CD4-positive, alpha-beta T cell treated with Interleukin-15 for 4 hours (primary cell): Measurements from ENCODE around the gene TUBA4B.

Experiments
- DNase-seq: peaks from one replicate; pipeline ENCODE4 v3.0.0-alpha.2; 2020; ENCODE audit warnings: low spot score

The TUBA4B gene

GRCh38 chr2:219252900-219253752, at the start of gene TUBA4B:
TSS of gene TUBA4B (plus strand) at chr2:219253243. CDS start at chr2:219253408, 165 bp downstream.
- DNase-seq, result peak; percentile 37

GRCh38 chr2:219204425-219205164, 48.4 kb upstream of the TUBA4B start:
- no peak for DNase-seq

- no peak for DNase-seq
Measured at GRCh38 chr2:219205165-219205538, 47.9 kb upstream of the TUBA4B start.

GRCh38 chr2:219205981-219206327, 47.1 kb upstream of the TUBA4B start:
- DNase-seq, result no peak

GRCh38 chr2:219206328-219207133, 46.5 kb upstream of the TUBA4B start, which contains the start of gene ZFAND2B:
TSS of gene ZFAND2B (plus strand) at chr2:219206782. CDS start at chr2:219206988, 206 bp downstream.
- DNase-seq, result peak; percentile 95

- no peak for DNase-seq
Measured at GRCh38 chr2:219207134-219207883, 45.7 kb upstream of the TUBA4B start.

- no peak for DNase-seq
Measured at GRCh38 chr2:219207884-219208740, 44.9 kb upstream of the TUBA4B start.

GRCh38 chr2:219209236-219210195, 43.5 kb upstream of the TUBA4B start:
- no peak for DNase-seq

GRCh38 chr2:219210196-219210885, 42.7 kb upstream of the TUBA4B start:
- DNase-seq, result no peak

GRCh38 chr2:219210886-219211362, 42.1 kb upstream of the TUBA4B start:
- DNase-seq, result no peak

GRCh38 chr2:219213026-219213415, 40.0 kb upstream of the TUBA4B start:
- DNase-seq, result no peak

GRCh38 chr2:219213486-219214071, 39.5 kb upstream of the TUBA4B start:
- no peak for DNase-seq

GRCh38 chr2:219214141-219214540, 38.9 kb upstream of the TUBA4B start:
- DNase-seq, result no peak

GRCh38 chr2:219214786-219215185, 38.3 kb upstream of the TUBA4B start:
- DNase-seq, result no peak

- DNase-seq, result no peak
Measured at GRCh38 chr2:219215871-219216534, 37.0 kb upstream of the TUBA4B start.

- DNase-seq, result no peak
Measured at GRCh38 chr2:219216535-219216915, 36.5 kb upstream of the TUBA4B start.

- no peak for DNase-seq
Measured at GRCh38 chr2:219218217-219218731, 34.8 kb upstream of the TUBA4B start.
